DND-41 (cell line): ENCODE measurements around the gene OSBP2.

Source experiments
- ATAC-seq: fragments of 200-7000 bp; cut with Tn5 transposase; 3 replicates; pipeline ENCODE4 v1.9.1; 2021; ENCODE audit warnings: low read depth; ENCODE audit not compliant: insufficient read depth
- DNase-seq: peaks from one replicate; pipeline ENCODE4 v3.0.0-alpha.2; 2020
- H2AFZ ChIP-seq: 2 replicates; pipeline ENCODE4 v1.6.0; 2012; ENCODE audit warnings: low read depth, low read length
- H3K27ac ChIP-seq: 2 replicates; pipeline ENCODE4 v1.5.1; 2012; ENCODE audit warnings: low read length, inconsistent platforms
- H3K27me3 ChIP-seq: fragments of 200-600 bp; sonication (generic); 2 replicates; pipeline ENCODE4 v1.6.0; 2012; ENCODE audit warnings: low read length, mild to moderate bottlenecking, inconsistent platforms; ENCODE audit not compliant: insufficient read depth, poor library complexity
- H3K36me3 ChIP-seq: 2 replicates; pipeline ENCODE4 v1.5.1; 2012; ENCODE audit warnings: low read length, inconsistent platforms; ENCODE audit not compliant: insufficient read depth
- H3K4me1 ChIP-seq: 2 replicates; pipeline ENCODE4 v1.5.1; 2012; ENCODE audit warnings: mild to moderate bottlenecking, low read length; ENCODE audit not compliant: insufficient read depth
- H3K4me2 ChIP-seq: 2 replicates; pipeline ENCODE4 v1.6.0; 2012; ENCODE audit warnings: mild to moderate bottlenecking, moderate library complexity, low read length, inconsistent platforms; ENCODE audit not compliant: insufficient read depth
- H3K4me3 ChIP-seq, 2 experiments: fragments of 200-600 bp in 1 of 2; shearing (Covaris generic) in 1 of 2; 2 replicates each; pipeline ENCODE4 v1.5.1; 2012 to 2016; ENCODE audit warnings: inconsistent platforms in 2 of 2, low read length in 2 of 2, mild to moderate bottlenecking in 2 of 2, low read depth in 1 of 2, moderate library complexity in 1 of 2
- H3K79me2 ChIP-seq: 2 replicates; pipeline ENCODE4 v1.6.0; 2012; ENCODE audit warnings: low read length, inconsistent platforms; ENCODE audit not compliant: insufficient read depth
- H3K9ac ChIP-seq: 2 replicates; pipeline ENCODE4 v1.6.0; 2012; ENCODE audit warnings: low read depth, mild to moderate bottlenecking, inconsistent platforms, low read length, moderate library complexity
- H3K9me3 ChIP-seq: 2 replicates; pipeline ENCODE4 v1.5.1; 2012; ENCODE audit warnings: low read length, moderate library complexity, mild to moderate bottlenecking, inconsistent platforms; ENCODE audit not compliant: insufficient read depth, severe bottlenecking
- H4K20me1 ChIP-seq: 2 replicates; pipeline ENCODE4 v1.6.0; 2012; ENCODE audit warnings: low read length; ENCODE audit not compliant: insufficient read depth
- EZH2 ChIP-seq: IDR thresholded peaks from 3 replicates; pipeline ENCODE4 v1.6.1; 2012; ENCODE audit warnings: borderline replicate concordance, low read depth, mild to moderate bottlenecking, moderate library complexity, low read length, inconsistent platforms; ENCODE audit not compliant: severe bottlenecking
- TF ChIP-seq, protein P1 (sequence below): IDR thresholded peaks from 2 replicates; pipeline ENCODE4 v1.5.1; 2012; ENCODE audit warnings: borderline replicate concordance, low read length, moderate library complexity, mild to moderate bottlenecking; ENCODE audit not compliant: poor library complexity, severe bottlenecking; ENCODE audit errors: extremely low read depth

Gene OSBP2

DNA sequence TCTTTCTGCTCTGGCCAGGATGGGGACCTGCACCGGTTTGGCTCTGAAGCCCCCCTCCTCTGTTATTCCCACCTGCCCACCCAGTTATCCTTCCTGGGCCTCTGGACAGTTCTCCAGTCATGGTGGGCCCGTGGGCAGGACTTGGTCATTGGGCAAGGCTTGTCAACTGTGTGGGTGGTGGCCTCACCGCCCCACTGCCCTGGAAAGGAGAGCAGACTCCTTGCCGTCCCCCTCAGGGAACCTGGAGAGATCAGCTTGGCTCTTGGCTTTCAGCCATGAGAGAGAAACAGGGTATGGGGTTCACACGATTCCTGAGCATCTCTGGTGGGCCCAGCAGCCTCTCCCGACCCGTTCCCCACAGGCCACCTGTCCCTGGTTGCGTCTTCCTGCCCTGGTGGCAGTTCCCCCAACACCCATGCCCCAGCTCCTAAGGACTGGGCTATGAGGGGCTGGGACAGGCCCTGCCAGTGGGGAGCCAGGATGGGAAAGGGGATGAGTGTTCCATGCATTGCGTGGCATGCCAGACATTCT lies 181.6 kb downstream of the OSBP2 start:
- no peak overlapping the region for H3K4me2 ChIP-seq
- no peaks in the 10 kb centered on the region for H3K79me2 ChIP-seq
- no peaks in the 10 kb centered on the region; the same call in 1 of the 2 replicates for H4K20me1 ChIP-seq
- ATAC-seq (no peak), DNase-seq (no peak)
- H2AFZ ChIP-seq: no peak overlapping the region
- H3K9me3 ChIP-seq: no peaks in the 10 kb centered on the region
- TF ChIP-seq, protein P1, sequence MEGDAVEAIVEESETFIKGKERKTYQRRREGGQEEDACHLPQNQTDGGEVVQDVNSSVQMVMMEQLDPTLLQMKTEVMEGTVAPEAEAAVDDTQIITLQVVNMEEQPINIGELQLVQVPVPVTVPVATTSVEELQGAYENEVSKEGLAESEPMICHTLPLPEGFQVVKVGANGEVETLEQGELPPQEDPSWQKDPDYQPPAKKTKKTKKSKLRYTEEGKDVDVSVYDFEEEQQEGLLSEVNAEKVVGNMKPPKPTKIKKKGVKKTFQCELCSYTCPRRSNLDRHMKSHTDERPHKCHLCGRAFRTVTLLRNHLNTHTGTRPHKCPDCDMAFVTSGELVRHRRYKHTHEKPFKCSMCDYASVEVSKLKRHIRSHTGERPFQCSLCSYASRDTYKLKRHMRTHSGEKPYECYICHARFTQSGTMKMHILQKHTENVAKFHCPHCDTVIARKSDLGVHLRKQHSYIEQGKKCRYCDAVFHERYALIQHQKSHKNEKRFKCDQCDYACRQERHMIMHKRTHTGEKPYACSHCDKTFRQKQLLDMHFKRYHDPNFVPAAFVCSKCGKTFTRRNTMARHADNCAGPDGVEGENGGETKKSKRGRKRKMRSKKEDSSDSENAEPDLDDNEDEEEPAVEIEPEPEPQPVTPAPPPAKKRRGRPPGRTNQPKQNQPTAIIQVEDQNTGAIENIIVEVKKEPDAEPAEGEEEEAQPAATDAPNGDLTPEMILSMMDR: no peak
- no peak for TF ChIP-seq EZH2
- no peaks in the 10 kb centered on the region for H3K36me3 ChIP-seq
- H3K27me3 ChIP-seq: no peaks in the 10 kb centered on the region
- no peak overlapping the region for H3K9ac ChIP-seq
- no peaks in the 10 kb centered on the region for H3K4me1 ChIP-seq
- no peak overlapping the region for H3K27ac ChIP-seq
- no peak overlapping the region for H3K4me3 ChIP-seq

DNA sequence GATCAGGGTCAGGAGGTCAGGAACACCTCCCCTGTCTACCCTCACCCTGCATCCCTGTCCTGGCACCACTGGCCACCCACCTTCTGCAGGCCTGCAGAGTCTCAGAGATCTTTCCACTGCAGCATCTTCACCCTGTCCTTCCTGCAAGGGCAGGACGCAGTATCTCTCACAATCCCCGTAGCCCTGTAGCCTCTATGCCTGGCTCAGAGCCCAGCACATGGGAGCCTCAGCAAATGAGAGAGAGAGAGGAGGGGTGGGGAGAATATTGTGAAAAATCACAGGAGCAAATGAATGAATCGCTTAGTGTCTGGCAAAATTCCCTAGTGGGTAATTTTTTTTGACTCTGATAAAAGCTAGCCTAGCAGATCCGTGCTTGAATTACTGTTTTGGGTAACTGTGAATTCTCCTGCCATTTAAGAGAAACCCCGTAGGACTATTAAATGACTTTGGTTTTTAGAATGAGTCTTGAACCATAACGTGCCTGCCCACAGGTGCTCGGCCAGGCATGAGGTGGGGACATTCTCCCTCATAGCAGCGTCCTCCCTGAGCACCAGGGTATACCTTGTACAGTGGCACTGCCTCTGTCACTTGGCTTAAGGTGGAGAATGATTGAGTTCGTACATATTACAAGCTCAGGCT lies 182.4 kb downstream of the OSBP2 start:
- Histone ChIP-seq H4K20me1 (no peaks in the 10 kb centered on the region; the same call in 1 of the 2 replicates), H3K4me3 (no peak overlapping the region), H3K79me2 (no peaks in the 10 kb centered on the region), H3K27me3 (no peaks in the 10 kb centered on the region), H3K36me3 (no peaks in the 10 kb centered on the region), H3K4me2 (no peak overlapping the region), H3K27ac (no peak overlapping the region), H3K9me3 (no peaks in the 10 kb centered on the region), H2AFZ (no peak overlapping the region), H3K4me1 (no peaks in the 10 kb centered on the region), H3K9ac (no peak overlapping the region)
- ATAC-seq (no peak), DNase-seq (no peak)
- no peak for TF ChIP-seq EZH2
- TF ChIP-seq, protein P1: no peak

DNA sequence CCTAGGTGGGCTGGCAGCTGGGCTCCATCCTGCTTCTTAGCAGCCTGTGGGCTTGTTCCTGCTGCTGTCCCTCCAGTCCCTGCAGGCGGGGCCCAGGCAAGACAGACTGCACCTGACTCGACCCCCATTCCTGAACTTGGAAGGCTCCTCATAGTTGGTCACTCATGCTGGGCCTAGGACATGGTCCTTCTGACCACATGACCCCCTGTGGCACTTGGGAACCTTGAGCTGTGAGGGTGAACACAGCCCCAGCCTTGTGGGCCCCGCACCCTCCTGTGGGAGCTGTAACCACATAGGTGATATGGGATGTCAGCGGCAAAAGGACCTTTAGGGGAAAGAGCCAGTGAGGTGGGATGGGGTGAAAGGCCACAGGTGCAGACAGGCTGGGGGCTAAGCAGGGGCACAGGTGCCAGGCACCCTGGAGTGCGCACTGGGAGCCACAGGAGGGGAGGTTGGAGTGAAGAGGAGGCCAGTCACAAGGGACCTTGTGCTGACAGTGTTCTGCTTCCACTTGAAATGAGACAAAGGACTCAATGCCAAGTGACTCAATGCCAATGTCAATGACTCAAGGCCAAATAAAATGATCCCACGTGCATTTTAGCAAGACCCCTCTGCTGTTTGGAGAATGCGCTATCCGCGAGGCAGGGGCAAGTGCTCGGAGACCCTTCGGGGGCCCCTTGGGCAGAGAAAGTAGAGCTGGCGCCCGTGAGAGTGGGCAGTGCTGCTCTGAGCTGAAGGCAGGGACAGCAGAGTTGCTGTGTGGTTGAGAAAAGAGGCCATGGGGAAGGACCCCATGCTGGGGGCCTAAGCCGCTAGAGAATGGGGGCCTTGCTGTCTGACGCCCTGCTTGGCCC lies 183.2 kb downstream of the OSBP2 start:
- no peaks in the 10 kb centered on the region for H3K27me3 ChIP-seq

More for the DNA sequence above, 183.2 kb downstream of the OSBP2 start:
- no peak for TF ChIP-seq EZH2
- TF ChIP-seq, protein P1: no peak
- Histone ChIP-seq H3K4me3 (no peak overlapping the region), H2AFZ (no peak overlapping the region), H3K4me2 (no peak overlapping the region), H3K9me3 (no peaks in the 10 kb centered on the region), H4K20me1 (no peaks in the 10 kb centered on the region; the same call in 1 of the 2 replicates), H3K9ac (no peak overlapping the region), H3K4me1 (no peaks in the 10 kb centered on the region), H3K27ac (no peak overlapping the region), H3K36me3 (no peaks in the 10 kb centered on the region), H3K79me2 (no peaks in the 10 kb centered on the region)
- no peak for DNase-seq
- ATAC-seq: no peak
